Stimulated activated CD8-positive, alpha-beta memory T cell treated with anti-CD3 and anti-CD28 coated beads, Interleukin-4, amount 100 ng/mL, for 1 hour (primary cell): ENCODE results near the gene C4BPA.

Experiments
- DNase-seq, 2 donors: peaks; one replicate each; pipeline ENCODE4 v3.0.0-alpha.2; 2020; ENCODE audit warnings: low read depth in 2 of 2, low spot score in 1 of 2

The C4BPA gene

GRCh38 chr1:207112616-207113296, 8.7 kb downstream of the C4BPA start:
- no peak for DNase-seq

- no peak for DNase-seq
Observed at GRCh38 chr1:207115269-207115668, 11.2 kb downstream of the C4BPA start.

GRCh38 chr1:207124389-207124788, 20.4 kb downstream of the C4BPA start:
- no peak for DNase-seq

GRCh38 chr1:207128336-207128921, 24.4 kb downstream of the C4BPA start:
- no peak for DNase-seq

GRCh38 chr1:207129053-207129452, 25.0 kb downstream of the C4BPA start:
- no peak for DNase-seq

GRCh38 chr1:207130252-207131036, 26.4 kb downstream of the C4BPA start:
- no peak for DNase-seq

GRCh38 chr1:207131163-207131562, 27.1 kb downstream of the C4BPA start:
- no peak for DNase-seq

- no peak for DNase-seq
Observed at GRCh38 chr1:207134581-207134980, 30.5 kb downstream of the C4BPA start.

GRCh38 chr1:207139616-207140015, 35.6 kb downstream of the C4BPA start:
- no peak for DNase-seq

GRCh38 chr1:207140536-207140935, 36.5 kb downstream of the C4BPA start:
- no peak for DNase-seq

- DNase-seq, result no peak
Observed at GRCh38 chr1:207145401-207146058, 41.5 kb downstream of the C4BPA start.

GRCh38 chr1:207151920-207152319, 47.9 kb downstream of the C4BPA start:
- DNase-seq, result no peak

- DNase-seq, result no peak
Observed at GRCh38 chr1:207152792-207153468, 48.9 kb downstream of the C4BPA start.

GRCh38 chr1:207155028-207155427, 51.0 kb downstream of the C4BPA start:
- DNase-seq, result no peak

- DNase-seq, result no peak
Observed at GRCh38 chr1:207156095-207156494, 52.1 kb downstream of the C4BPA start.

- DNase-seq, result no peak
Observed at GRCh38 chr1:207156826-207157225, 52.8 kb downstream of the C4BPA start.

- DNase-seq, result no peak
Observed at GRCh38 chr1:207164086-207164485, 60.1 kb downstream of the C4BPA start.

- no peak for DNase-seq
Observed at GRCh38 chr1:207172321-207172720, 68.3 kb downstream of the C4BPA start.

- DNase-seq, result no peak
Observed at GRCh38 chr1:207172885-207173284, 68.9 kb downstream of the C4BPA start.

- no peak for DNase-seq
Observed at GRCh38 chr1:207173396-207173795, 69.4 kb downstream of the C4BPA start.

GRCh38 chr1:207174913-207175312, 70.9 kb downstream of the C4BPA start:
- no peak for DNase-seq
